Fibroblast of lung (primary cell): ENCODE data around the gene CDCA4. TPM values are rescaled to one million over a fixed set of nuclear protein-coding genes. Genes with fewer than 3 reads are reported as not detected.

ENCODE experiments used
- DNase-seq, 2 donors: peaks; one replicate each; pipeline versions ENCODE4 v3.0.0 to v3.0.0-alpha.2; 2010; ENCODE audit warnings: low read depth in 2 of 2
- H2AFZ ChIP-seq: 2 replicates; pipeline ENCODE4 v1.5.1; 2012; ENCODE audit warnings: low read length, control low read depth, inconsistent platforms
- H3K27ac ChIP-seq: 2 replicates; pipeline ENCODE4 v1.5.1; 2011; ENCODE audit warnings: low read length, control low read depth; ENCODE audit not compliant: insufficient read depth
- H3K27me3 ChIP-seq: 2 replicates; pipeline ENCODE4 v1.5.1; 2011; ENCODE audit warnings: mild to moderate bottlenecking, low read length; ENCODE audit not compliant: control insufficient read depth, insufficient read depth
- H3K36me3 ChIP-seq: 2 replicates; pipeline ENCODE4 v1.5.1; 2011; ENCODE audit warnings: low read length; ENCODE audit not compliant: control insufficient read depth, insufficient read depth
- H3K4me1 ChIP-seq: 2 replicates; pipeline ENCODE4 v1.5.1; 2011; ENCODE audit warnings: low read length; ENCODE audit not compliant: control insufficient read depth, insufficient read depth; ENCODE audit errors: extremely low read depth
- H3K4me2 ChIP-seq: 2 replicates; pipeline ENCODE4 v1.5.1; 2011; ENCODE audit warnings: low read length, control low read depth; ENCODE audit not compliant: insufficient read depth; ENCODE audit errors: extremely low read depth
- H3K4me3 ChIP-seq, 4 experiments: fragments of 200-600 bp in 1 of 4; sonication (generic) in 1 of 4; replicated peaks in 1 of 4; 2 replicates each; pipeline ENCODE4 v1.5.1; 2011 to 2016; ENCODE audit warnings: low read length in 4 of 4, low read depth in 3 of 4, mild to moderate bottlenecking in 3 of 4, control low read depth in 2 of 4, inconsistent platforms in 1 of 4, mixed read lengths in 1 of 4; ENCODE audit not compliant: insufficient read depth in 1 of 4; ENCODE audit errors: control extremely low read depth in 1 of 4
- H3K79me2 ChIP-seq: 2 replicates; pipeline ENCODE4 v1.5.1; 2012; ENCODE audit warnings: mild to moderate bottlenecking, low read length, inconsistent platforms; ENCODE audit not compliant: control insufficient read depth, insufficient read depth
- H3K9ac ChIP-seq: 2 replicates; pipeline ENCODE4 v1.5.1; 2011; ENCODE audit warnings: mild to moderate bottlenecking, low read length, control low read depth; ENCODE audit not compliant: insufficient read depth
- H3K9me3 ChIP-seq: 2 replicates; pipeline ENCODE4 v1.5.1; 2012; ENCODE audit warnings: low read depth, low read length; ENCODE audit not compliant: control insufficient read depth, insufficient read depth
- H4K20me1 ChIP-seq: 2 replicates; pipeline ENCODE4 v1.5.1; 2011; ENCODE audit warnings: low read length; ENCODE audit not compliant: control insufficient read depth, insufficient read depth; ENCODE audit errors: extremely low read depth
- CTCF ChIP-seq, 2 donors: IDR thresholded peaks in 1 of 2; conservative IDR thresholded peaks in 1 of 2; 1 replicate in 1 of 2; 2 replicates in 1 of 2; pipeline ENCODE4 v1.5.1; 2011 to 2012; ENCODE audit warnings: low read length in 2 of 2, control low read depth in 1 of 2, inconsistent platforms in 1 of 2, low read depth in 1 of 2, mild to moderate bottlenecking in 1 of 2
- EZH2 ChIP-seq: IDR thresholded peaks from 2 replicates; pipeline ENCODE4 v1.5.1; 2012; ENCODE audit warnings: low read length, control low read depth, mild to moderate bottlenecking; ENCODE audit errors: missing control alignments
- polyA plus RNA-seq, 2 donors: library from polyadenylated mRNA; depleted of rRNA in 1 of 2; stranded (reverse) in 1 of 2; unstranded in 1 of 2; fragments of >200 nt; gene quantifications; 2 replicates each; pipeline ENCODE4 v1.2.1, GENCODE V29; 2011 to 2012; ENCODE audit warnings: missing spikeins in 1 of 2
- total RNA-seq: library from RNA; depleted of rRNA; stranded (reverse); fragments of >200 nt; gene quantifications from 2 replicates; pipeline ENCODE4 v1.2.1, GENCODE V29; 2014

The CDCA4 gene
- total and polyA plus RNA-seq, 2 donors (not counting 1 experiment from before 2014, with no cell fraction given) = 7.9 to 8.0 TPM

GRCh38 chr14:104996483-104996882 is 24.4 kb downstream of the CDCA4 start:
- no peak for DNase-seq
- no peak for TF ChIP-seq EZH2
- TF ChIP-seq CTCF (conservative IDR thresholded peaks at IDR 0.05 in 1 of 2, IDR thresholded peaks at IDR 0.05 in 1 of 2; ENCODE audit: low read depth in 1 of 2, low read length in 2 of 2) = no peak
- Histone ChIP-seq H2AFZ (no peak overlapping the region), H3K4me2 (no peak overlapping the region), H3K79me2 (no peaks in the 10 kb centered on the region), H3K36me3 (peaks cover 12% of the 10 kb centered on the region), H3K27ac (no peak overlapping the region), H3K4me1 (no peaks in the 10 kb centered on the region), H3K4me3 (no peak overlapping the region), H4K20me1 (no peaks in the 10 kb centered on the region), H3K27me3 (no peaks in the 10 kb centered on the region), H3K9ac (no peak overlapping the region), H3K9me3 (no peaks in the 10 kb centered on the region)

GRCh38 chr14:104996032-104996431 is 24.9 kb downstream of the CDCA4 start:
- Histone ChIP-seq H4K20me1 (no peaks in the 10 kb centered on the region), H3K36me3 (peaks cover 12% of the 10 kb centered on the region), H2AFZ (no peak overlapping the region), H3K27ac (no peak overlapping the region), H3K4me3 (no peak overlapping the region), H3K4me2 (no peak overlapping the region), H3K9ac (no peak overlapping the region), H3K79me2 (no peaks in the 10 kb centered on the region), H3K9me3 (no peaks in the 10 kb centered on the region), H3K27me3 (no peaks in the 10 kb centered on the region), H3K4me1 (no peaks in the 10 kb centered on the region)
- TF ChIP-seq CTCF (conservative IDR thresholded peaks at IDR 0.05 in 1 of 2, IDR thresholded peaks at IDR 0.05 in 1 of 2; ENCODE audit: low read depth in 1 of 2, low read length in 2 of 2) = no peak
- TF ChIP-seq EZH2 = no peak
- no peak for DNase-seq

GRCh38 chr14:104994978-104995377 is 25.9 kb downstream of the CDCA4 start:
- Histone ChIP-seq H4K20me1 (no peaks in the 10 kb centered on the region), H3K27me3 (no peaks in the 10 kb centered on the region), H3K9me3 (no peaks in the 10 kb centered on the region), H3K79me2 (no peaks in the 10 kb centered on the region), H3K27ac (no peak overlapping the region), H3K4me1 (no peaks in the 10 kb centered on the region), H3K36me3 (peaks cover 15% of the 10 kb centered on the region), H2AFZ (no peak overlapping the region), H3K4me3 (no peak overlapping the region), H3K9ac (no peak overlapping the region), H3K4me2 (no peak overlapping the region)
- no peak for DNase-seq
- TF ChIP-seq CTCF (conservative IDR thresholded peaks at IDR 0.05 in 1 of 2, IDR thresholded peaks at IDR 0.05 in 1 of 2; ENCODE audit: low read depth in 1 of 2, low read length in 2 of 2) (no peak), EZH2 (no peak)
